ENCODE results near the gene FKBP5. TPM values are rescaled to one million over a fixed set of nuclear protein-coding genes. Genes with fewer than 3 reads are reported as not detected.
"Not testable (repeated sequence)": the region's sequence is repeated elsewhere in the genome, so short reads cannot be mapped to it uniquely, and the experiment has no call there.

Gene FKBP5
- total RNA-seq, 2 donors from 2014 or later, result 101 to 117 TPM

DNA sequence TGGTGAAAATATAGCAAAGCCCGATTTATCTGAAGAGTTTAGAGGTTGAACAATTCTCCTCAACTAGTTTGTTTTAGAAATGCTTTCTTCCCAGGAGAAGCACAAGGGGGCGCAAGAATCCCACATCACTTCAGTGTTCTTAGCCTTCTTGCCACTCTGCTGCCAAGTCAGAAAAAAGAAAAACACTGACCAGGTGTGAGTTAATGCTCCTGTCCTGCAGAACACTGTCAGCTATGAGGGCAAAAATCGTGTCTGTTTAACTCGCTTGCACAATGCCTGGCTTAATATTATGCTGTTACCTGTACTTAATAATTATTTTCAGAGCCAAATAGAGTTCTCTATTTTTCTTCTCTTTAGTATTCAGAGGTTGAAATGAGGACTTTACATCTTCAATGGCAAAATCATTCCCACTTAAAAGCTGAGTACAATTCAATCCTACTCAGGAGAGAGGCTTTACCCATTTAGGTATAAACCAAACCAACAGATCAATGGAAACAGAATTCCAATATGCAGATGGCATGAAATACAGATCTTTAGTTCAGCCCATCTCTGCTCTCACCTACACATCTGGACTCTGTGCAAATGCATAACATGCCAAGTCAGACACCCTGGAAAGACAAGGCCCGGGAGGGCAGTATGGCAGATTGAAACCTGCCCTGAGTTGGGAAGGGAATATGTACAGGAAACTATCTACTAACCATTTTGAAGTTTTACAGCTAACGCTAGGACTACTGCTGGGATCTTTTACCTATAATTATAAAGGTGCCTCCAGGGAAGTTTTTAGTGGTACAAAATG lies 104.6 kb downstream of the FKBP5 start:
- intact Hi-C loops (cut with DNase I), result loop anchor here (1.0 to 10.0 kb wide), 4 partner anchors 51 to 153 kb away; partner anchors contain the start of gene ARMC12 (in 2 of the 2)
- DNase-seq, result peak; percentile 59

DNA sequence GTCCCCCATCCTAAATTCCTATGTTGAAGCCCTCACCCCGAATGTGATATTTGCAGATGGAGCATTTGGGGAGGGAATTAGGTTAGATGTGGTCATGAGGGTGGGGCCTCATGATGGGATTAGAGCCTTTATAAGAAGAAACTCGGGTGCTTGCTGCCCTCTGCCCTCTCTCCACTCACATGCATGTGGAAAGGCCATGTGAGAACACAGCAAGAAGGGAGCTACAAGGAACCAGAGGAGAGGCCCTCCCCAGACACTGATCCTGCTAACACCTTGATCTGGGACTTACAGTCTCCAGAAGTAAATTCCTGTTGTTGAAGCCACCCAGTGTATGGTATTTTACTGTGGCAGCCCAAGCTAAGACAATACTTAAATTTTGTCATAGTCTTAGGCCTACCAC lies 106.4 kb downstream of the FKBP5 start:
- no peak for ATAC-seq
- DNase-seq, result no peak
- intact Hi-C loops (cut with DNase I), result loop anchor here (2.0 to 10.0 kb wide), 3 partner anchors 52 to 154 kb away; partner anchors contain the start of gene ARMC12 (in 1 of the 2)

More for the DNA sequence above, 104.6 kb downstream of the FKBP5 start:
- ATAC-seq, result peak; percentile 80 to 84

DNA sequence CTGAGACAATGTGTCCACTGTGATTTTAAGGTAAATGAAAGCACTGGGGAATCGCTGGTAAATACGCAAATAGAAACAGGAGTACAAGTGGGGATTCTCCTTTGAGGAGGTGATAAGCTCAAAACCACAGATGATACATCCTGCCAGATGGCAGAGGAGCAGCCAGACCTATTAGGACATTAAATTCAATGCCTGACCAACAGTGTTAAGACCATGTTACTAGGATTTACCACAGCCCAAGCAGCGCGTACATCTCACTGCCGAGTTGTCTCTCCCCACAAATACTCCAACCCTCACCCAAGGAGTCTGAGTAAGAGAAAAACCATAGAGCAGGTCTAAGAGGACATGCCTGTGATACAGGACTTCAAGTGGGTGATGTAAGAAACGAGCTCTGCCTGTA lies 107.1 kb downstream of the FKBP5 start:
- peak in 1 of 2 donors; percentile 54 for ATAC-seq
- intact Hi-C loops (cut with DNase I), result loop anchor here (2.0 to 10.0 kb wide), 3 partner anchors 53 to 155 kb away; partner anchors contain the start of gene ARMC12 (in 1 of the 2)
- DNase-seq, result no peak

DNA sequence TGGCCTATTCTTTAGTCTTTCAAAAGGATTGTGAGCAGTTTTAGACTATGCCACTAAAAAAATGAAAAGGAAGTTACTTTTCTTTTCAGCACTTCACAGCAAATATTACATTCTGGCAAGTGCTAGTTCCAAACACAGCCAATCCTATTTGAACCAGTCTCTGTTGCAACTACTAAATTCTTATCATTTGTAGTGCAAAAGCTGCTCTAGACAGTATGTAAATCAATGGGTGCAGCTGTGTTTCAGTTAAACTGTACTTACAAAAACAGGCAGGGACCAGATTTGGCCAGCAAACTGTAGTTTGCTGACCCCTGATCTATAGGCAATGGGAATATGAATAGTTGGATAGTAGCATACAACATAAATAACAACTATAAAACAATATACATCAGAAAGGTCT lies 107.9 kb downstream of the FKBP5 start:
- intact Hi-C loops (cut with DNase I), result loop anchor here (10.0 kb wide), 2 partner anchors 54 to 56 kb away; no protein-coding TSS in a partner anchor
- DNase-seq (no peak), ATAC-seq (no peak)

DNA sequence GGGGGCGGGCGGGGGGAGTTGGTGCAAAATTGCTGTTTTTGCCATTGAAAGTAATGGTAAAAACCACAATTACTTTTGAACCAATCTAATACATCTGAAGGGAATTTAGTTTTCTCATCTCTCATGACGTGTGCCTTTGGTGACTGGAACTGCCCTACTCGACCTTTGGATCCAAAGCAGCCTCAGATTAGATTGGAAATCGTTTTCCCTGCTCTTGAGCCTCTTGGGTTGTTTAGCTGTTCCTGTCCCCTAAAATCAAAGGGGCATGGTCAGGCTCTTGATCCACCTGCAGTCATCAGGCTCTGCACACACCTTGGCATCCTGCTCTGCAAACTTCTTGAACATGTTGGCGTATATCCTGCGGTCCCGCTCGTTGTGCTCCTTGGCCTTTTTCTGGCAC lies 112.0 kb downstream of the FKBP5 start:
- DNase-seq (no peak), ATAC-seq (no peak)
- intact Hi-C loops (cut with DNase I), result no loop called here

DNA sequence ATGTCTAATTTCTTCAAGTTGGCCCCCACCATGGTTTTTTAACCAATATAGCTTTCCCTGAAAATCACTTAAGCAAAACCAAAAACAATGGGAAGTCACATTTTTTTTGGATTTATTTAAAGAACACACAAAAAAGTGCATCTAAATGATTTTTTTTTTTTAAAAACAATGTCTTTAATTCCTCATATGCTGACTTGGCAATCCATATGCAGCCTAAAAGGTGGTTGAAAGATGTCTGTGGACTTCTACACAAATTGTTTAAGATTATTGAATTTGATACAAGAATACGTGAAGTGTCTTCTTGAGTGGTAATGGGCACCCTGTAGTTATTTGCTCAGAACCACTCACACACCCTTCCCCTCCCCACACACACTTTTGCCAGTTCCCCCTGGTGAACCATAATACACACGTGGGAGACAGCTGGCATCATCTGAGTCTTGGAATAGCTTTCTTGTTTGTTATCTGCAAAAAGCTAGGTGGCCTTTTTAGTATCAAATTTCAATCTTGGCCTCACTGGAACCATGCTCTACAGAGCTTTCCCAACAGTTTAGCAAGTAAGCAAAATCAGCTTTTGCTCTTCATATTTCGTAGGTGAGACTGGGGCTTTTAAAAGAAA lies 115.1 kb downstream of the FKBP5 start:
- intact Hi-C loops (cut with DNase I), result no loop called here
- no peak for ATAC-seq

DNA sequence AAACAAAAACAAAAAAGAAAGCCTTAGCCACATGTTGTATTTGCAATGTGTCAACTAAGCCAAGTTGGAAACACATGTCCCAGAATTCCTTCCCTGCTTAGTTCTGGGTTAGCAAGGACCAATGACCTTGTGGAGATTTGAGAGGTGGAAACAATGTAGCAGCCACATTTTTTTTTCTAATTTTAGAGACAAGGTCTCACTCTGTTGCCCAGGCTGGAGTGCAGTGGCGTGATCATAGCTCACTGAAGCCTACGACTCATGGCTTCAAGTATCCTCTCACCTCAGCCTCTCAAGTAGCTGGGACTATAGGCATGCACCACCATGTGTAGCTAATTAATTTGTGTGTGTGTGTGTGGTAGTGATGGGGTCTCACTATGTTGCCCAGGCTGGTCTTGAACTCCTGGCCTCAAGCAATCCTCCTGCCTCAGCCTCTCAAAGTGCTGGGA lies 117.8 kb downstream of the FKBP5 start:
- DNase-seq; intact Hi-C loops (cut with DNase I): not testable (repeated sequence)
- peak; percentile 14 to 16 for ATAC-seq

More for the DNA sequence above, 115.1 kb downstream of the FKBP5 start:
- DNase-seq, result no peak

DNA sequence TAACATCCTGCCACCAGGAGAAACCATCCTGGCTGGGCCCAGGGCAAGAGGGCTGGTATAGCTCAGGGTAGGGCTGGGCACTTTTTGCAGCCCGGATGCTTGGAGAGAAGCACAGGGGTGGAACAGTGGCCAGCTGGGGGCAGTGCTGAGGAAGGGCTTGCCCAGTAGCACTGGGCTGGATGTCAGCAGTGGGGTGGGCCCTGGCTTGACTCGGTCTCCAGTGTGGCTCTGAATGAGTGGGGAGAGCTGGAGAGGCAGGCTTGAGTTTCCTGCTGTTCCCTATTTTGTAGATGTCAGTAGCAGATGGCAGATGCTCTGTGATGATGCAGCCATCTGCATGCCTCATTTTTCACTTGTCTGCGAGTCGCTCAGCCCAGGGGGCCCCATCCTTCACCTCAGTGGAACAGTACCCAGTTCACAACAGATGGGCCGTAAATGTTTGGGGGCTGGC lies 119.7 kb downstream of the FKBP5 start:
- ATAC-seq (peak; percentile 50 to 68), DNase-seq (peak; percentile 49)
- intact Hi-C loops (cut with DNase I), result no loop called here

DNA sequence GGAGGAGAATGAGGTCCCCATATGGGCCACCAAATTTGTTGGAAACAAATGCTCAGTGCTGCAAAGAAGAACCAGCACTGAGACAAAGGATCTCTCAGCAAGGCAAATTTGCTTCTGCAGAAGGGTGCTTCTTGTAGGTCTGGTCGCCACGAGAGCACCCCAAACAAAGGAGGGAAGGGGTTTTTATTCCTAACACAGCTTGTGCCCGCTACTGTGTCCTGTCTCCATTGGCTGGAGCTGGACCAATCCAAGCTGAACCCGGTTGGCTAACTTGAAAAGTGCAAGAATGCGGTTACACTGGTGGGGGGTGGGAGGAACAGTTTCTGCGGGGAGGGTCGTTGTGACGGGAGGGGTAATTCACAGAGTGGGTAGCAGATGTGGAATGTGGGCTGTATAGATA lies 121.9 kb downstream of the FKBP5 start:
- intact Hi-C loops (cut with DNase I), result no loop called here
- ATAC-seq (no peak), DNase-seq (no peak)

DNA sequence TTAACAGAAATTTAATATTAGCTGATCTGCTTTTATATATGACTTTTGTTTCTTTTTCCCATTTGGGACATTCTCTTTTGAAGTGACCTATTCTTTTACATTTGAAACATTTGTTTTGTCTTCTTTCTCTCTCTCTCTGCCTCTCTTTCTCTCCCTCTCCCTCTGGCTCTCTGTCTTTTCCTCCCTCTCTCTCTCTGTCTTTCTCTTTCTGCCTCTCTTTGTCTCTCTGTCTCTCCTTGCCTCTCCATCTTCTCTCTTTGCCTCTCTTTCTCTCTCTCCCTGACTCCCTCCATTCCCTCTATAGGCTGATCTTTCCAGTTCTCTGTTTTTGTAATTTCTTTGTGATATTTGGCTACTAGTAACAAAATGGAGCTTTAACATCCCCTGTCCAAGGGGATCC lies 124.0 kb downstream of the FKBP5 start:
- ATAC-seq (no peak), DNase-seq (no peak)
- intact Hi-C loops (cut with DNase I), result no loop called here

DNA sequence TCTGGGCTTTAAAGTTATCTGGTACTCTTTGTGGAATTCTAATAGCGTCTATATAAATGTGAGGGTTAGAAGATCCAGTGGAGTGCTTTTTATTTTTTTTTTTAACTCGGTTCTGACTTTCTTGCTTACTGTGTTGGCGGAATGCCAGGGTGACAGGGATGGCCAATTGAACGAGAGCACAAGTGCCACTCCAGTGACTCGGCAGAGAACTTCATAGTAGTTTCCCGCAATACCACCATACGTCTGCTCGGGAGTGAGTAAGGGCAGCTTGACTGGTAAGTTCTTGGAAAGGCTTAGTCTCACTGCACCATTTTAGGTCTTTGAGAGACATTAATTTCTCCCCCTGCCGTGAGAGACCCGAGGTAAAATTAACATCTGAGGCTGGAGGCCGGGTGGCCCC lies 126.7 kb downstream of the FKBP5 start:
- intact Hi-C loops (cut with DNase I), result no loop called here
- ATAC-seq (peak; percentile 19 to 58), DNase-seq (peak; percentile 60)

DNA sequence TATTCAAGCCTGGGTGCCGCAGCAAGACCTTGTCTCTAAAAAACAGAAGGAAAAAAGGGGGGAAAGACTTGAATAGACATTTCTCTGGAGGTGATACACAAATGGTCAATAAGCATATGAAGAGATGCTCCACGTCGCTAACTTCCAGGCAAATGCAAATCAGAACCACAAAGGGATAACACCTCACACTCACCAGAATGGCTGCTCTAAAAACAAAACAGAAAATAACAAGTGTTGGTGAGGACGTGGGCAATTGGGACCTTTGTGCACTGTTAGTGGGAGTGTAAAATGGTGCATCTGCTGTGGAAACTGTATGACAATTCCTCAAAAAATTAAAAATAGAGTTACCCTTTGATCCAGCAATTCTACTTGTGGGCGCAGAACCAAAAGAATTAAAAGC lies 127.6 kb downstream of the FKBP5 start:
- ATAC-seq (no peak), DNase-seq (no peak)
- intact Hi-C loops (cut with DNase I), result no loop called here

DNA sequence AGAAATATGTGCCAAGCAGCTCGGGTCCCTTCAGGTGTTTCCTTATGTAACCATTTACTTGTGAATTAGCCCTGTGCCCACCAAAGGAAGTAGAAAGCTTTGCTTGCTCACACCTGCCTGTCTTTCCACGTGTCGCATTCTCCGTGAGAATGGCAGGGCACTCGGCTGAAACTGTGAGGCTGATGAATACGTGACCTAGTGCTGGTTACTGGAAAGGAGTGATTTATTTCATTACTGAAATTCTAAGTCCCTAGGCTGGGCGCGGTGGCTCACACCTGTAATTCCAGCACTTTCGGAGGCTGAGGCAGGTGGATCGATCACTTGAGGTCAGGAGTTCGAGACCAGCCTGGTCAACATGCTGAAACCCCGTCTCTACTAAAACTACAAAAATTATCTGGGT lies 130.1 kb downstream of the FKBP5 start:
- intact Hi-C loops (cut with DNase I), result no loop called here
- no peak for DNase-seq

DNA sequence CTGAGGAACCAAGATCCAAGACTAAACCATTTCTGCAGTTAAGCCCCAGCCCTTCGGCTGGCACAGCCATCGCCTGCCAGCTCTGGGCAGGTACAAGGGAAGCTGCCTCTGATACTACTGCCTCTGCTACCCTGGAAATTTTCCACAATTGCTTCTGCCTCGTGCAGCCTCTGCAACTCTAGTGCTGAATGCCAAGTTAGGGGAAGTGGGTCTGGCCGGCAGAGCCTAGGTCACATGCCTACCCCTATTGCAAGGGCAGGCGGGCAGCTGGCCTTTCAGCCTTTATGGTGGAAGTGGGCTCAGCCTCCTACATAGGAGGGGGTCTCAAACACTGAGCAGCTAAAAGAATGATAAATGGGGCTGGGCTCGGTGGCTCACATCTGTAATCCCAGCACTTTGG lies 131.5 kb downstream of the FKBP5 start:
- ATAC-seq, result peak in 1 of 2 donors; percentile 25
- intact Hi-C loops (cut with DNase I), result no loop called here

More for the DNA sequence above, 130.1 kb downstream of the FKBP5 start:
- no peak for ATAC-seq

DNA sequence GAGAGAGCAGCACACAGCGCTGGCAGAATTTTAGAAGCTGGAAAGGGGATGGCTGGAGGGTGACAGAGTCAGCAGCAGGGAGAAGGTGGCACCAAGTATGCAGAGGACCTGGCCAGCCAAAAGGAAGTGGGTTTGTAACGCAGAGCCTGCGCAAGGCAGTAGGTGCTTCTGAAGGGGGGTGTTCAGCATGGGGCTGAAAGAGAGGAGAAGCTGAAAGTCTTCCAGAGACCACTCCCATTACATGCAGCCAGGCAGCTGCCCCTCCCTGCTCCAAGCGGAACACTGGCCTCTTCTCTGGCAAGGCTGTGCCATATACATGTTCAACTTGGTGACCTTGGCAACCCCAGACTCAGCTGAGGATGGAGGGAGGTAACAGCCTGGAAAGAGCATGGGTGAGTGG lies 133.9 kb downstream of the FKBP5 start:
- intact Hi-C loops (cut with DNase I), result no loop called here
- ATAC-seq, result no peak
- DNase-seq, result no peak

More for the DNA sequence above, 131.5 kb downstream of the FKBP5 start:
- no peak for DNase-seq

DNA sequence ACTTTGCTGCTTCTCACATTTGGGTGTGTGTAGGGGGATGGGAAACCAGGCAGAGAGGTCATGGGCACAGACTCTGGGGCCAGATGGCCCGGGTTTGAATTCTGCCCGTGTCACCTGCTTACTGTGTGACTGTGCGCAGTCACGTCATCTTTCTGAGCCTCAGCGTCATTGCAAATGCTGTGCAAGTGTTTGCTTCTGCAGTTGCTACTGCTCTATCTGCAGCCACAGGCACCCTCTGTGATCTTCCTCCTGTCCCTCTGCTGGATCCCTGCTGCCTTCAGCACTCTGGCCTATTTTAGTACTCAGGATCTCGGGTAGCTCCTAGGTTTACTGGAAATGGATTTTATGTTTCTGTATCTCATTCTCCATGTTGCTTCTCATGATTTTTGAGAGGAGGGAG lies 135.4 kb downstream of the FKBP5 start:
- DNase-seq, result no peak
- no peak for ATAC-seq
- intact Hi-C loops (cut with DNase I), result no loop called here

DNA sequence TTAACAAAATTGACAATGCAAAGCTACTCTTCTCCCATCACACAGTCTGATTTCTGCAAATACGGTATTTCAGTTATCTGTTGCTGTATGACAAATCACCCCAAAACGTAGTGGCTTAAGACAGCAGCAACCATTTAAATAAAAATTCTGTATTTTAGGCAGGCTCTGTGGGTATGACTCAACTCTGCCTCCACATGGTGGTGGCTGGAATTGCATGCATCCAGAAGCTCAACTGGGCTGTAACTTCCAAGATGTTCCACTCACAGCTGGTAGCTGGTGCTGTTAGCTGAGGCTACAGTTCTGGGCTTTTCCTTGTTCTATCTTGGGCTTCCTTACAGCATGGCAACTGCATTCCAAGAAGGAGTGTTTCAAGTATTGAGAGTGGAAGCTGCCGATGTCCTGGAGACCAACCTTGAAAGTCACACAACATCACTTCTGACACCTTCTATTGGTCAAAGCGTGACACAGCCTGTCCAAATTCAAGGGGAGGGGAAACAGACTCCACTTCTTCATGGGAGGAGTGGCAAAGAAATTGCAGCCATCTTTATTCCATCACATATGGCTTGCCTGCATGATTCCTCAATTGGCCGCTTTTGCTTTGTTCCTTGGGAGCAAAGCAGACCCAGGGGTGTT lies 136.3 kb downstream of the FKBP5 start:
- intact Hi-C loops (cut with DNase I), result no loop called here

DNA sequence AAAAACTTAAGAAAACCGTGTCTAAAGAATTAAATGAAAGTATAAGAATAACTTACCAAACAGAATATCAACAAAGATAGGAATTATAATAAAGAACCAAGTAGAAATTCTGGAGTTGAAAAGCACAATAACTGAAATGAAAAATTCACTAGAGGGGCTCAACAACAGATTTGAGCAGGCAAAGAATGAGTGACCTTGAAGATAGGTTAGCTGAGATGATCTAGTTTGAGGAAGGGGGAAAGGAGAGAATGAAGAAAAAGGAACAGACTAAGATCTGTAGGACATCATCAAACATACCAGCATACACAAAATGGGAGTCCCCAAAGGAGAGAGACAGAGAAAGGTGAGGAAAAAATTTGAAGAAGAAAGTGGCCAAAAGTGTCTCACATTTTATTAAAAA lies 138.3 kb downstream of the FKBP5 start:
- ATAC-seq (no peak), DNase-seq (no peak)
- intact Hi-C loops (cut with DNase I), result no loop called here

More for the DNA sequence above, 136.3 kb downstream of the FKBP5 start:
- DNase-seq (no peak), ATAC-seq (no peak)

DNA sequence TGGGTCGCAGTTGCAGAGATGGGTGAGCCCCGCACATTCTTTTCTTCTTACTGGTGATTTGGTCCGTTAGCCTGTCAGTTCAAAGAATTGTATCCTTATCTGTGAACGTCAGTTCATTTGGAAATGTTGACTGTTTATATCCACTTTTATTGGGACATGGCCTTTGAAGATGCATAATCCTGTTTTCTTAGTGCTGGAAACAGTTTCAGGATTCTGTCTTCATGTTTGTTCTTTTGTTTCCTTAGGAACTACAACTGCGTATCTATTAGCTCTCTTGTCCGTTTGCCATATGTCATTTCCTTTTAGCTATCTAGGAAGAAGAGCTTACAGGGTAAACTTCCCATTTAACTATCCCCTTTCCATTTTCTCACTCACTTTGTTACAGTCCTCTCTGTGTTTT lies 141.0 kb downstream of the FKBP5 start:
- intact Hi-C loops (cut with DNase I), result no loop called here
- no peak for ATAC-seq
- no peak for DNase-seq
